ENCODE results near the gene RBPJ. TPM values are rescaled to one million over a fixed set of nuclear protein-coding genes. Genes with fewer than 3 reads are reported as not detected.

The RBPJ gene
- polyA plus RNA-seq, 1 experiment: 218 TPM

DNA sequence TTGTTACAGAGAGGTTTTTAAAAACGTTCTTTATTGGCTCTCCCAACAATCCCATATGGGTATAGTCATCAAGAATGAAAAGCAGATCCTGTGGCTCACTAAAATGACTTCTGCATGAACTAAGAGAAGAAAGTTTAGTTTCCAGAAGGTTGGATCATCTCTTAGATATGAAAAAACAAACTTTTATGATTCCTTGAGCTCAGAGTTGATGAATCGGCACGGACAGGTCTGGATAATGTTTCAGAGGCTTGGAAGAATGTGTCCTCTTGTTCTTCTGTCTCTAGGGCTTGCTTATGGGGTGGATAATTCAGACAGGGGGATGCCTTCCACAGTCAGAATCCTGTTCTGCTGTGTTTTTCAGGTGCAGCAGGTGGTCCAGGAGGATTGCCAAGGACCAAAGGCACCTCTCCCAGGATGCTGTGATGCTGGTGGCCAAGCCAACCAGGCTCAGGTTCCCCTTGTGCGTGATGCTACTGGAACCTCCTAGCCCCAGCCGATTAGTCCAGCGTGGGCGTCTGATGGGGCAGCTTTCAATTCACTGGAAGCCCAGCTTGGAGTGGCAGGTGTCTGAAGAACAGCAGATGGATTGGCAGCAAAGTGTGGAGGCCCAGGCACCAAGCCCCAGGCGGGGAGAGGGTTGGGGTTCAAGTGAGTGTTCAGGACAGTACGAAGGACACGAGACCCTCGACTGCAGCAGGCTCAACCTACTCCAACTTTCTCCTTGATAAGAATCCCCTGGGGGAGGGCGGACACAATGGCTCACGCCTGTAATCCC lies 139.1 kb downstream of the RBPJ start:
- Histone ChIP-seq H3K4me3 (ENCODE audit: low read depth, low read length) (no peak overlapping the region), H3K27me3 (ENCODE audit: control insufficient read depth, insufficient read depth, low read length) (no peaks in the 10 kb centered on the region), H3K27ac (ENCODE audit: low read depth, low read length) (peak overlapping the region; percentile 81), H3K9me3 (ENCODE audit: control insufficient read depth, insufficient read depth, low read length) (peaks cover 11% of the 10 kb centered on the region)
- peak; percentile 63 for DNase-seq (ENCODE audit: low read depth, low spot score)
- TF ChIP-seq, protein P1, sequence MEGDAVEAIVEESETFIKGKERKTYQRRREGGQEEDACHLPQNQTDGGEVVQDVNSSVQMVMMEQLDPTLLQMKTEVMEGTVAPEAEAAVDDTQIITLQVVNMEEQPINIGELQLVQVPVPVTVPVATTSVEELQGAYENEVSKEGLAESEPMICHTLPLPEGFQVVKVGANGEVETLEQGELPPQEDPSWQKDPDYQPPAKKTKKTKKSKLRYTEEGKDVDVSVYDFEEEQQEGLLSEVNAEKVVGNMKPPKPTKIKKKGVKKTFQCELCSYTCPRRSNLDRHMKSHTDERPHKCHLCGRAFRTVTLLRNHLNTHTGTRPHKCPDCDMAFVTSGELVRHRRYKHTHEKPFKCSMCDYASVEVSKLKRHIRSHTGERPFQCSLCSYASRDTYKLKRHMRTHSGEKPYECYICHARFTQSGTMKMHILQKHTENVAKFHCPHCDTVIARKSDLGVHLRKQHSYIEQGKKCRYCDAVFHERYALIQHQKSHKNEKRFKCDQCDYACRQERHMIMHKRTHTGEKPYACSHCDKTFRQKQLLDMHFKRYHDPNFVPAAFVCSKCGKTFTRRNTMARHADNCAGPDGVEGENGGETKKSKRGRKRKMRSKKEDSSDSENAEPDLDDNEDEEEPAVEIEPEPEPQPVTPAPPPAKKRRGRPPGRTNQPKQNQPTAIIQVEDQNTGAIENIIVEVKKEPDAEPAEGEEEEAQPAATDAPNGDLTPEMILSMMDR (IDR thresholded peaks at IDR 0.05; ENCODE audit: low read depth, low read length): no peak
- ChIA-PET POLR2A (no interaction called here), CTCF (interaction anchor here (0.6 to 5.1 kb wide), 16 partner anchors 23 to 550 kb away, joined by 3 to 62 read pairs (median 4); partner anchors contain the start of genes STIM2 and TBC1D19)

DNA sequence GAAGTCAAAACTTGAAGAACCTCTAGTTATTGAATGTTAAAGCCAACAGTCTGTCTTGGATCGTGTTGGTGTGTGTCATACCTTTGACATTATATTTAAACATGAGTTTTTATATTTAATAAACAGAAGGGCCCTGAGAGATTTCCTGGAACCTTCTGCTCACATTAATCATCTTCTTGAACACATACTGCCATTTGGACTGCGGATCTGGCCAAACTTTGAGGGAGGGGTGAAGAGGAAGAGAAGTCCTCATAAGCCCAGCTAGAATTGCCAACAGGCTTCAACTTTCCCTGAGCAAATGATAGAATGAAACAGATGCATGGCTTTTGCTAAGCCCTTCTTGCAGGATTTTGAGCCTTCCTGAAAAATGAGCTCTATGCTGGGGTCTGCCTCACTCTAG lies 142.1 kb downstream of the RBPJ start:
- TF ChIP-seq, protein P1 (IDR thresholded peaks at IDR 0.05; ENCODE audit: low read depth, low read length): no peak
- Histone ChIP-seq H3K9me3 (ENCODE audit: control insufficient read depth, insufficient read depth, low read length) (peaks cover 8% of the 10 kb centered on the region), H3K27ac (ENCODE audit: low read depth, low read length) (no peak overlapping the region), H3K27me3 (ENCODE audit: control insufficient read depth, insufficient read depth, low read length) (peaks cover 2% of the 10 kb centered on the region), H3K4me3 (ENCODE audit: low read depth, low read length) (no peak overlapping the region)
- ChIA-PET CTCF (interaction anchor here (0.7 to 1.2 kb wide), 3 partner anchors 22 to 257 kb away, joined by 3 to 4 read pairs (median 3); no protein-coding TSS in a partner anchor), POLR2A (interaction anchor here (0.9 to 1.0 kb wide), 2 partner anchors 106 to 121 kb away, joined by 3 to 4 read pairs; partner anchors contain the start of gene TBC1D19)
- DNase-seq (ENCODE audit: low read depth, low spot score): peak; percentile 56

DNA sequence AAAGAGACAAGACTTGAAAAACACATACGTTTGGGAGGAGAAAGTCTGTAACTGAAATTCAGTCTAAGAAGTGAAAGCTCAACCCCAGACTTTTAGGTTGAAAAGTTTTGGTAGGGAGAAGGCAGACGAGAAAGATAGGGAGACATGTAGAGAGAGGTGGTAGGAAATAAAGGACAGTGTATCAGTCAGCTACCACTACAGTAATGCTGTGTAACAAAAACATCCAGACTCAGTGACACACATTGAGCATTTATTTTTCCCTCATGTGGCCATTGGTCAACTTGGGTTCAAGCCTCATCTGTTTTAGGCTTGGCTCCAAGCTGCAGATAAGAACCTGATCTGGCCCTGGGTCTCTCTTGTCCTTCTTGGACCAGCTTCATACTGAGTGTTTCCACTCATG lies 142.6 kb downstream of the RBPJ start:
- no peak overlapping the region for H3K27ac ChIP-seq (ENCODE audit: low read depth, low read length)
- H3K9me3 ChIP-seq (ENCODE audit: control insufficient read depth, insufficient read depth, low read length): peaks cover 8% of the 10 kb centered on the region
- no peak overlapping the region for H3K4me3 ChIP-seq (ENCODE audit: low read depth, low read length)
- CTCF ChIA-PET: interaction anchor here (0.7 to 1.2 kb wide), 2 partner anchors 168 to 257 kb away, joined by 3 to 4 read pairs; no protein-coding TSS in a partner anchor
- TF ChIP-seq, protein P1 (IDR thresholded peaks at IDR 0.05; ENCODE audit: low read depth, low read length): no peak
- DNase-seq (ENCODE audit: low read depth, low spot score): no peak
- POLR2A ChIA-PET: no interaction called here
- peaks cover 5% of the 10 kb centered on the region for H3K27me3 ChIP-seq (ENCODE audit: control insufficient read depth, insufficient read depth, low read length)

DNA sequence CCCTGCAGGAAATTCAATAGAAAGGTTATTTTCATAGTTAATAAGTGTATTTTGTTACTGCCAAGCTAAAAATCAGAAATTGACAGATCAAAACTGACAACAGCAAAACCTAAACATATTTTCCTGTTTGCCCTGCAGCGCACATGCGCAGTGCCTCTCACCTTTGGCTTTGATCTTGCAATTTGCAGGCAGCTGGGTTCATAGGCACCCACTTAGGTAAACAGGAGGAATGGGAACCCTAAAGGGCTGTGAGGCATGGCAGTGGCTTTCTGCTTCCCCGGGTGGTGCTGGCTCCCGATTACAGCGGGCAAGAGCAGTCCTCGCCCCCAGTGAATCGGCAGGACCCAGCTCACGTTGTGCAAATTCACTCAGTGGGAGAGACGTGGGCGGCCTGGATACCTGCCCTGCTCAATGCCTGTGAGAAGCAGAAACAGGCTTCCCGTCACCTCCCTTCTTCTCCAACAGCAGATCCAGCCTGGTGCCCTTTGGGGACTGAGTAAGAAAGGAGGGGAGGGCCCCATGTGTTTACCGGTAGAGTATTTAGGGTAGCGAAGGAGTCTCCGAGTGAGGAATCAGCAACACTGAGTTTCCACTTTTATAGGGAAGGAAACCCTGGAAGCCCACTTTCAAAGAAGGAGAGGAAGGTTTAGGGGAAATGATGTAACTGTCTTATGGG lies 143.7 kb downstream of the RBPJ start:
- TF ChIP-seq, protein P1 (IDR thresholded peaks at IDR 0.05; ENCODE audit: low read depth, low read length): no peak
- ChIA-PET POLR2A (no interaction called here), CTCF (interaction anchor here (0.7 kb wide), 1 partner anchor 255 kb away, joined by 3 read pairs; no protein-coding TSS in a partner anchor)
- Histone ChIP-seq H3K9me3 (ENCODE audit: control insufficient read depth, insufficient read depth, low read length) (peaks cover 12% of the 10 kb centered on the region), H3K27me3 (ENCODE audit: control insufficient read depth, insufficient read depth, low read length) (peaks cover 5% of the 10 kb centered on the region), H3K4me3 (ENCODE audit: low read depth, low read length) (no peak overlapping the region), H3K27ac (ENCODE audit: low read depth, low read length) (no peak overlapping the region)
- DNase-seq (ENCODE audit: low read depth, low spot score): no peak
